ENCODE measurements around the gene STAT3. TPM values are rescaled to one million over a fixed set of nuclear protein-coding genes. Genes with fewer than 3 reads are reported as not detected.

The STAT3 gene
- total and polyA plus RNA-seq, 9 of the 15 experiments (the other 6 are each of a cell fraction or from before 2014, with no cell fraction given) = 90.0 to 179 (median 114) TPM

DNA sequence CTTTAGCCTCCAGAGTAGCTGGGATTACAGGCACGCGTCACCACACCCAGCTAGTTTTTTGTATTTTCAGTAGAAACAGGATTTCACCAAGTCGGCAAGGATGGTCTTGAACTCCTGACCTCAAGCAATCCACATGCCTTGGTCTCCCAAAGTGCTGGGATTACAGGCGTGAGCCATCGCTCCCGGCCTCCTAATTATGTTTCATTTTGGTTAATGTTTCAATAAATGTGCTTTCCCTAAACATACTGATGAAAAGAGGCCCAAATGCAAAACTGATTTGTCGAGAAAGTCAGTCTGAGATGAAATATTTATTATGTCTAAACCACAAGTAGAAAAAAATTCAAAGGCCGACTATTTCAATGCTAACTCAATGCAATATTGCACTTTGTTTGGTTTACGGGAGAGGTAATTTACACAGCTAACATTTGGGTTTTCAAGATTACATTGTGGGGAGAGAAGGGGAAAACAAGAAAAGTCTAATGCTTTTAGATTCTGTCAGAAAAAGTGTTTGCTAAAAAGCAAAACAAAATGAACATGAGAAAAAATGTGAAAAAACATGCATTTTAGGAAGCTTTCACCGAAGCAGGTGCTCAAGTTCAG lies 9.8 kb downstream of the STAT3 start (continued):
- TF ChIP-seq, protein P1, sequence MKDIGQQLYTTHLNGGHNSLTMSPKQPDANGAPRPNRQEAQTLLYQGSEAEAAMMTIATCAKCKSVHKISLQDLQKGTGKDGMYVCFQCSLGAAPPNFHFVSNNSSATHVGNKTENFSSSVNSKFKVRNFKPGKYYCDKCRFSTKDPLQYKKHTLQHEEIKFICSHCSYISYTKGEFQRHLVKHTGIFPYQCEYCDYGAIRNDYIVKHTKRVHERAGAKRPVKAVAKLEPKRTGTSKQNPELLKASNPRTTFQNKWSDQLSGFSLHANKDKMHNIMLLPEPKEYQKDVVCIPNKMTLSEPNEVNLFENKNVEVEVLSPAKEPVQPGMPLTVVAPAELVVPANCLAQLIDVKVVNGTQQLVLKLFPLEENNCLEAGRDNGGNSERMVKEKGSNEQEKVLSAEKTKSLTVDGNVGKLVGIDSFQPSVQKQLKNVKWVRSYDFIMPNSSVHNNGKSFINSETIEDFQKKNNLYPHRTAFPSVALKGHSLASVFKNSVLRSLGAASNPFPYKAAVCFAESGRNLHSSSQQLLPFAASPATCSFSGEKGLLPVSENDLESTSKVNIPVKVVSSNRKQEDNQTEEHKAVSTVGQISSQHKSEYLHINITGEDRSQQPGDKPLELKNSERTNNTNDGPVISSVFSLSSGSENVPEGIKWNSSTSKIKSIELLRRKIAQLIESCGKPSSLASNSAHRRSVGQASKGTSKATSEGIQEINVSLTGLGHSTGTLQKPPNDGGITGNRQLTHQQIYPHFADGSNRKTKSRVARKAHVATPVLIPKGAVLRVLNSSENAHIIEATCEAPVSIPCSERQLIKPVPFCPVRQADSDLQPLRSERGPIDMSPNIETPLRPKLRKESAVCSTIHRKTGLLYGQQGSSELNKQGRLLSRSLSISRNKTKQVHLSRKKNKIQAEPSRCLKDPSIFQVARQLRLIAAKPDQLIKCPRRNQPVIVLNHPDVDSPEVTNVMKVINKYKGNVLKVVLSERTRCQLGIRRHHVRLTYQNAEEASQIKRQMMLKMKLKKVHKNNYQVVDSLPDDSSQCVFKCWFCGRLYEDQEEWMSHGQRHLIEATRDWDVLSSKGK (CRISPR knock-in tag; IDR thresholded peaks at IDR 0.05) = no peak

DNA sequence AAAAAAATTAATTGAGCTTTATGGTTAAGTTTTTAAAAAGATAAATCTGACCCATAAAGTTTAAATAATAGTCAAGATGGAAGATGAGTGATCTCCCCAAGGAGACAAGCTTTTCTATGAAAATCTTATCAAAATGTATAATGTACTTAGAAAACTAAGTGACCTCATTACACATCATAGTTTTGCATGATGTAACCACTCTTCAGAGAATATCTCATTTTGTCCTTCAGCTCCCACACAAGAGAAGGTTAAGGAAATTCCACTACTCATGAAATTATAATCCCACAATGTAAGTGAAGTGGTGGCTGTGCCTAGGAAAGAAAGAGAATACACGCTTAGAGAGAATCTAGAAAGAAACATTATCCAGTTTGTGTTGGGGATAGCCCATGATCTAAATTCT lies 14.3 kb downstream of the STAT3 start:
- Histone ChIP-seq H3K27ac (ENCODE audit: extremely low read depth, low read depth, low read length) (no peak overlapping the region), H3K4me2 (ENCODE audit: insufficient read depth, low read length) (no peak overlapping the region), H3K79me2 (ENCODE audit: control insufficient read depth, insufficient read depth, low read length) (peaks cover 57% of the 10 kb centered on the region), H3K9me1 (ENCODE audit: control insufficient read depth, insufficient read depth, low read length) (no peaks in the 10 kb centered on the region), H3K9ac (ENCODE audit: insufficient read depth in 1 of 2, low read depth in 2 of 2, low read length in 2 of 2) (no peak overlapping the region), H3K4me1 (replicated peaks in 1 of 2; ENCODE audit: control insufficient read depth in 2 of 2, insufficient read depth in 2 of 2, low read length in 2 of 2) (peaks cover 0 to 9% of the 10 kb centered on the region in 2 experiments; a peak in 1 of 5 replicates), H4K20me1 (replicated peaks; ENCODE audit: control insufficient read depth, insufficient read depth, low read length) (0 out of 2 replicates have a peak, but pooled peaks cover 2% of the 10 kb centered on the region), H3K36me3 (ENCODE audit: control insufficient read depth, insufficient read depth, low read length) (peaks cover 11% of the 10 kb centered on the region; the same call in 2 of the 3 replicates), H3K27me3 (ENCODE audit: control insufficient read depth in 2 of 2, insufficient read depth in 2 of 2, low read length in 2 of 2) (no peaks in the 10 kb centered on the region), H3K4me3 (no peak overlapping the region), H2AFZ (ENCODE audit: low read depth, low read length) (no peak overlapping the region), H3K9me3 (replicated peaks; ENCODE audit: control insufficient read depth, insufficient read depth, low read depth, low read length) (no peaks in the 10 kb centered on the region; the same call in 1 of the 2 replicates)
- intact Hi-C loops (cut with micrococcal nuclease) = no loop called here
- POLR2A ChIA-PET = no interaction called here
- CTCF ChIA-PET (ENCODE audit: low intra/inter-chr PET ratio) = no interaction called here
- 81% methylated on average over 1 of the region's 1 CpG for WGBS (ENCODE audit: insufficient coverage, low coverage, missing lambda C conversion rate)
- DNase-seq (ENCODE audit: extremely low read depth in 1 of 4, low spot score in 3 of 4) (no peak), ATAC-seq (no peak), FAIRE-seq (no peak)
- BruUV-seq (replicated peaks) = no TSS peak
- in situ Hi-C loops (cut with MboI) = no loop called here
- no peak for TF ChIP-seq CEBPG (CRISPR knock-in tag; IDR thresholded peaks at IDR 0.05)
- peak in 1 of 2 experiments; percentile 45; a peak in 1 of 4 replicates for TF ChIP-seq CEBPG (tag; conservative IDR thresholded peaks at IDR 0.05 in 1 of 2, IDR thresholded peaks at IDR 0.05 in 1 of 2)
- TF ChIP-seq, protein P2, sequence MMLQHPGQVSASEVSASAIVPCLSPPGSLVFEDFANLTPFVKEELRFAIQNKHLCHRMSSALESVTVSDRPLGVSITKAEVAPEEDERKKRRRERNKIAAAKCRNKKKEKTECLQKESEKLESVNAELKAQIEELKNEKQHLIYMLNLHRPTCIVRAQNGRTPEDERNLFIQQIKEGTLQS (IDR thresholded peaks at IDR 0.05) = peak; percentile 49; the same call in 1 of the 2 replicates
- TF ChIP-seq, protein P2 (CRISPR knock-in tag; conservative IDR thresholded peaks at IDR 0.05) = no peak
- TF ChIP-seq, protein P3, sequence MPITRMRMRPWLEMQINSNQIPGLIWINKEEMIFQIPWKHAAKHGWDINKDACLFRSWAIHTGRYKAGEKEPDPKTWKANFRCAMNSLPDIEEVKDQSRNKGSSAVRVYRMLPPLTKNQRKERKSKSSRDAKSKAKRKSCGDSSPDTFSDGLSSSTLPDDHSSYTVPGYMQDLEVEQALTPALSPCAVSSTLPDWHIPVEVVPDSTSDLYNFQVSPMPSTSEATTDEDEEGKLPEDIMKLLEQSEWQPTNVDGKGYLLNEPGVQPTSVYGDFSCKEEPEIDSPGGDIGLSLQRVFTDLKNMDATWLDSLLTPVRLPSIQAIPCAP (CRISPR knock-in tag; IDR thresholded peaks at IDR 0.05; ENCODE audit: borderline replicate concordance) = no peak
- no peak for TF ChIP-seq CBX3 (IDR thresholded peaks at IDR 0.05; ENCODE audit: borderline replicate concordance in 1 of 2, low read length in 2 of 2)
